Islet of Langerhans (tissue), 1 donor: Measurements from ENCODE around the gene CLASP2.

ENCODE experiments used
- FAIRE-seq: peaks from one replicate; lab custom pipeline; 2011; peaks lifted over from hg19 to GRCh38; lab: Jason Lieb, UNC

CLASP2 gene

GRCh38 chr3:33636125-33636850, 81.8 kb downstream of the CLASP2 start:
- peak; percentile 90 for FAIRE-seq

DNA sequence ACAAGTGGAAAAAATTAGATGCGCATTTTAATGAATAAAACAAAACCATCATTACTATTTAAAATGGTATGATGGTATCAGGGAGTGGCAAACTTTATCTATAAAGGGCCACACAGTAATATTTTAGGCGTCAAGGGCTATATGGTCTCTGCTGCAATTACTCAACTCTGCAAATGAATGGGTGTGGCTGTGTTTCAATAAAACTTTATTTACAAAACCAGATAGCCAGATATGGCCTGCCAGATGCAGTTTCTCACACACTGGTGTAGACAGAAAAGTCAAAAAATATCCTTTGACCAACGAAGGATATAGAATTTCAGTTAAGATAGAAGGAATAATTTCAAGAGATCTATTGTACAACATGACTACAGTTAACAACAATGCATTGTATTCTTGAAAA, 83.8 kb downstream of the CLASP2 start:
- peak; percentile 5 for FAIRE-seq

GRCh38 chr3:33629219-33629618, 88.8 kb downstream of the CLASP2 start:
- no peak for FAIRE-seq

DNA sequence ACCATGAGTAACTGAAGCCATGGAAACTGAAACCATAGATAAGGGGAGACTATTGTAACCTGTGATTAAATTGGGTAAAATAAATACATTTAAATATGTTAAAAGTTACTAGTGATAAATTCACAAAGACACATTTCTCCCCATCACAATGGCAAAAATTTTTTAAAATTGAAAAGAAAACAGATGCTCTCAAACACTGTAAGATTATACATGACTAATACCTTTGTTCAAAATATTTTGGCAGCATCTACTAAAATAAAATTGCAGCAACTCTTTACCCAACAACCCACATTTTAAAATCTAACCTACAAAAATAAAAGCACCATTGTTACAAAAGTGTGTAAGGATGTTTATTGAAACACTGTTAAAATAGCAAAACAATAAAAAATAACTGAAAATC, 93.3 kb downstream of the CLASP2 start:
- FAIRE-seq: no peak

GRCh38 chr3:33613041-33613440, 105.0 kb downstream of the CLASP2 start:
- FAIRE-seq: no peak

- no peak for FAIRE-seq
Observed at GRCh38 chr3:33612607-33613006, 105.4 kb downstream of the CLASP2 start.

- FAIRE-seq: no peak
Observed at GRCh38 chr3:33602829-33603228, 115.2 kb downstream of the CLASP2 start.

GRCh38 chr3:33597257-33597689, 120.8 kb downstream of the CLASP2 start:
- FAIRE-seq: no peak

DNA sequence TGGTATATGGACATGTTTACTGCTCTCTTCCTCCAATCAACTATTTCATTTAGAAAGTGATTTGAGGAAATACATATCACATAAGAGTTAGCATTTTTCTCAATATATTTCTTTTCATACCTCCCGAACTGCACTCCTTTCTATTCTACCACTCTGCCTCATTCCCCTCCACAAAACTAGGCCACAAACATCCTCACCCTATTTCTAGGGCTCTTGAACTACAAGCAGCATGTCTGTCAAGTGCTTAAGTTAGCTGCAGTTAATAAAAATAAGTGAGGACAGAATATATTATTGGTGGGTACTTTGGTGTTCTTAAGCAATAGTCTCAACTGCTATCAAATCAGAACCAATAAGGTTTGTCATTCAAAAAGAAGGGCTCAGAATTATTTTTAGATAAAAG, 125.1 kb downstream of the CLASP2 start:
- no peak for FAIRE-seq

GRCh38 chr3:33590541-33590940, 127.5 kb downstream of the CLASP2 start:
- no peak for FAIRE-seq

GRCh38 chr3:33586402-33586801, 131.7 kb downstream of the CLASP2 start:
- FAIRE-seq: no peak

- FAIRE-seq: peak; percentile 56
Observed at GRCh38 chr3:33582234-33582633, 135.8 kb downstream of the CLASP2 start.

DNA sequence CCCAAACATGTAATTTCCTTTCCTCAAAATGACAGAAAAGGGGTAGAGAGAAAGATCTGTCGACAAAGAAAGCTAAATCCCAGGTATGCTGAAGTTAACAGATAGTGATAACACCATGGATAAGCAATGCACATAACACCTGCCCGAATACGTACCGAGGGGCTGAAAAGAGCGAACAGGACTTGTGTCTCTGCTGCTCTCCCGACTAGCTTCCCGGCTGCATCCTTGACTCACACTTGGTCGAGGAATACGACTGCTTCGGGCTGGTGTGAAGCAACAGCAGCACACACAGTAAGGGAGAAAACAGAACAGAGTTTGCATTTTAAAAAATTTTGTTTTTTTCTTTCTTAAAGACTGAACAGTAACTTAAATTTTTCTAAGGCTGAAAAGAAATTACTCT, 136.4 kb downstream of the CLASP2 start:
- no peak for FAIRE-seq

GRCh38 chr3:33579840-33580239, 138.2 kb downstream of the CLASP2 start:
- FAIRE-seq: no peak

DNA sequence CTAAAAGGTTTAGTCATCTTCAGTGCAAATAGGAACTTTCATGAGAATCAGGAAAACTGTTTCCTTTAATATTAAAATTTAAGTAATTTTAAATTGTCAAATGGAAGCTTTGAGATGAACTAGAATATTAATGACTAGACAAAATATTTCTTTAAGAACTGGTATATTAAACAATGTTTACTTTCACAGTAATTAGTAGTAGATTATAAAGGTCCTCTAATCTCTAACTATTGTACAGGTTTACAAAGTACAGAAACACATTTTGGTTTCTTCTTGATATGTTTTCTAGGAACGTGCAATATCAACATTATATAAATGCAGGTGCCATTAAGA, 138.9 kb downstream of the CLASP2 start:
- peak; percentile 41 for FAIRE-seq

- FAIRE-seq: peak; percentile 81
Observed at GRCh38 chr3:33578325-33579177, 139.5 kb downstream of the CLASP2 start.

- FAIRE-seq: no peak
Observed at GRCh38 chr3:33577588-33577987, 140.5 kb downstream of the CLASP2 start.

DNA sequence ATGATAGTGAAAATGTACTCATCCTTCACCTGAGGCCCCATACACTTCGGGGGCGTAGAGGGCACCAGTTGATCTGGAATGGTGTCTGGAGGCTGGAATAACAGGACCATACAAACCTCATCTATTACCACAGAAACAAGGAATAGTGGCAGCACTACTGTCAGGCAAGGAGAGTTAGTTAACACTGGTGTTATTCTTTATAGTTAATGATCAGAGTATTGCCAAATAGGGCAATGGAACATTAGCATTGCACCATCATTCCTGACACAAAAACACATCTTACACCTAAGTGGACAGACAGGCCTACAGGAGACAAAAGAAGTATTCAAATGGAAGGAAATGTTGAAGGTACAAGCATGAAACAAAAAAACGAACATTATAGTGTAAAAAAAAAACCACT, 140.9 kb downstream of the CLASP2 start:
- FAIRE-seq: no peak

DNA sequence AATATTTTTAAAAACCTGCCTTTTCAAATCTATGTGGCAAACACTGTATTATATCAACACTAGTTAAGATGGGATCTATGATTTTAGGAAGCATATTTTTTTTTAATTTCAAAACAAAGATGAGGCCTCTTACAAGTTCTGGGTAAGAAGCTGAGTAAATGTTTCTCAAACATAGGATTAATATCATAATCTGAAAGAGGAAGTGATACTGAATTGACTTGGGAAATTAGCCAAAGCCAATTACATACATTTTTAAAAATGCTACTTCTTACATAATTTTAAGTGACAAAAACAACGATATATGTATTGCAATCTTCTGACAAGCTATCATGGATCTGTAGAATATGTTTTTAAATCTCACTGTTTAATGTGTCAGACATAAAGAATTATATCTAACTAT, 142.7 kb downstream of the CLASP2 start:
- no peak for FAIRE-seq

- no peak for FAIRE-seq
Observed at GRCh38 chr3:33557829-33558228, 160.2 kb downstream of the CLASP2 start.

DNA sequence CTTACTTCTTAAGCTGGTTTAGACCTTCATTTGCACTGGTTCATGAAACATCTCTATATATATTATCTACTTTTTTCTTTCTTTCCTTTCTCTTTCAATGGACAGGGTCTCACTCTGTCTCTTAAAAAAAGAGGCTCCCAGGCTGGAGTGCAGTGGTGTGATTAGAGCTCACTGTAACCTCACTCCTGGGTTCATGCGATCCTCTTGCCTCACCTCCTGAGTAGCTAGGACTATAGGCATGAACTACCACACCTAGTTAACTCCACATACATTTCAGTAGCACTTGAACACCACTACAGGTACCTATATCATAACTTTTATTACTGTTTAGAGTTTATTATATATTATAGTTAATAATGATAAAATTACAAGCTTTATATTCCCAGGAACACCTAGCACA, 160.8 kb downstream of the CLASP2 start:
- no peak for FAIRE-seq

GRCh38 chr3:33547101-33547500, 171.0 kb downstream of the CLASP2 start:
- FAIRE-seq: no peak

DNA sequence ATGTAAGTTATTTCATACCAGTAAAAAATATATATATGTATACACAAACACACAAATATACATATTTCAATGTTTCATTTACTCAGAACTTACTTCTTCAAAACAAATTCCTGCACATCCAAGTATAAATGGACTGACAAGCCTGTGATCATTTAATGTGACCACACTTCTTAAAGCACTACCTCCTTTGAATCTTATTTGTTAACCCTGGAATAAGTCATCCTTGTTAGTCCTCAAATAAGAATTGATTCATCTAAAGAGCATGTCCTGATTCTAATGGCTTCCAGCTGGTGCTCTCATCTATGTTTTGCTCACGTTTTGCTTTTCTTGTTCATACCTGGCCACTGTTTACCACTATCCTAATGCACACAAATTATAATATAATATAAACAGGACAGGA, 173.9 kb downstream of the CLASP2 start:
- FAIRE-seq: no peak

- FAIRE-seq: no peak
Observed at GRCh38 chr3:33543601-33544000, 174.5 kb downstream of the CLASP2 start.
